ENCODE data around the gene ZNF710. TPM values are rescaled to one million over a fixed set of nuclear protein-coding genes. Genes with fewer than 3 reads are reported as not detected.

The ZNF710 gene
- total and polyA plus RNA-seq, 2 of the 13 experiments (the other 11 are each of a cell fraction or from before 2014, with no cell fraction given), result 4.7 to 20.6 TPM

- TF ChIP-seq NFAT5 (CRISPR knock-in tag; IDR thresholded peaks at IDR 0.05) (peak; percentile 22; the same call in 1 of the 2 replicates), PHF5A (CRISPR knock-in tag; IDR thresholded peaks at IDR 0.05; ENCODE audit: low read depth, unreplicated experiment) (peak; percentile 39), HNRNPLL (IDR thresholded peaks at IDR 0.05; ENCODE audit: low read depth, low read length, poor library complexity, severe bottlenecking) (peak; percentile 81), ZNF34 (CRISPR knock-in tag; IDR thresholded peaks at IDR 0.05; ENCODE audit: borderline replicate concordance) (no peak), MYPOP (CRISPR knock-in tag; IDR thresholded peaks at IDR 0.05) (0 out of 2 replicates have a peak, but pooled peaks have one; percentile 25), ZC3H13 (CRISPR knock-in tag; IDR thresholded peaks at IDR 0.05) (no peak), ISL2 (CRISPR knock-in tag; IDR thresholded peaks at IDR 0.05) (0 out of 2 replicates have a peak, but pooled peaks have one; percentile 12), ZNF446 (CRISPR knock-in tag; IDR thresholded peaks at IDR 0.05) (peak; percentile 87), ZNF574 (CRISPR knock-in tag; IDR thresholded peaks at IDR 0.05) (peak; percentile 48; the same call in 1 of the 2 replicates), ZNF460 (CRISPR knock-in tag; IDR thresholded peaks at IDR 0.05; ENCODE audit: borderline replicate concordance) (peak; percentile 10; the same call in 1 of the 2 replicates), SAP130 (CRISPR knock-in tag; IDR thresholded peaks at IDR 0.05; ENCODE audit: low read depth) (peak; percentile 29), ZNF501 (CRISPR knock-in tag; IDR thresholded peaks at IDR 0.05) (no peak; the same call in 1 of the 2 replicates), ZNF768 (CRISPR knock-in tag; IDR thresholded peaks at IDR 0.05) (peak; percentile 18; the same call in 1 of the 2 replicates), ZFAT (CRISPR knock-in tag; conservative IDR thresholded peaks at IDR 0.05) (0 out of 2 replicates have a peak, but pooled peaks have one; percentile 61), ZNF414 (CRISPR knock-in tag; IDR thresholded peaks at IDR 0.05) (0 out of 2 replicates have a peak, but pooled peaks have one; percentile 54), MXI1 (IDR thresholded peaks at IDR 0.05; ENCODE audit: borderline replicate concordance, low read depth, low read length) (peak; percentile 8; the same call in 1 of the 3 replicates), CEBPB (IDR thresholded peaks at IDR 0.05; ENCODE audit: borderline replicate concordance, low read depth, low read length) (no peak)
Measured at GRCh38 chr15:90101969-90102890, 101.1 kb downstream of the ZNF710 start, which contains the start of gene IDH2 (continued).

Data from HepG2 (cell line).